ENCODE results near the gene LYPD8. TPM values are rescaled to one million over a fixed set of nuclear protein-coding genes. Genes with fewer than 3 reads are reported as not detected.
A peak's percentile ranks its signal among the peaks of the same experiment; 100 is the strongest.

The LYPD8 gene
- total and polyA plus RNA-seq, 9 of the 15 experiments (the other 6 are each of a cell fraction or from before 2014, with no cell fraction given) = 0.50 to 2.1 (median 1.3) TPM

DNA sequence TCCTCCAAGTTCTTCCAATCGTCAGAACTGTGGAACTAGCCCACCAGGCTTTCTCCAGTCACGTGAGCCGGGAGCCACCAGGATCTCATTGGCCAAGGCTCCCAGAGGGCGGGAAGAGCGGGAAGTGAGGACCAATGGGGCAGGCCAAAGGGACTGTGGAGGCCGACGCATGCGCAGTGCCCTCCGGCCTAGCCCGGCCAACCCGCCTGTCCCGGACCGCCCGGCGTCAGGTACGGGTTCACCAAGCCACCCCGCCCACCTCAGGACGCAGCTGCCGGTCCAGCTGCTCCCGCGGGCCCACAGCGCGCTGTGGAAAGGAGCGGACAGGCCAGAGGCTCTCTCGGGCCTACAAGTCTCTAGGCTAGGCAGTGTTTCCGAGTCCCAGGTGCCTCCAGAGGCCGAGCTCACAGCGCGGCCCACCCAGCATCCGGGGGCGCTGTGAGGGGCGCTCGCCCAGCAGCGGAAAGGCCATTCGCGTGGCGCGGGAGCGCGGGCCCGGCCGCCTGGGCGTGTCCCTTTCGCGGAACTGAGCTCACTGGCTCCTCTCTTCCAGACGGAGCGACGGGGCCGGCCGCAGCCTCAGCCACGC is 63.9 kb downstream of the LYPD8 start (continued):
- TF ChIP-seq, protein P1, sequence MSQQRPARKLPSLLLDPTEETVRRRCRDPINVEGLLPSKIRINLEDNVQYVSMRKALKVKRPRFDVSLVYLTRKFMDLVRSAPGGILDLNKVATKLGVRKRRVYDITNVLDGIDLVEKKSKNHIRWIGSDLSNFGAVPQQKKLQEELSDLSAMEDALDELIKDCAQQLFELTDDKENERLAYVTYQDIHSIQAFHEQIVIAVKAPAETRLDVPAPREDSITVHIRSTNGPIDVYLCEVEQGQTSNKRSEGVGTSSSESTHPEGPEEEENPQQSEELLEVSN (IDR thresholded peaks at IDR 0.05; ENCODE audit: borderline replicate concordance in 1 of 2, extremely low read depth in 1 of 2, insufficient read depth in 1 of 2, insufficient read length in 1 of 2, low read depth in 1 of 2, low read length in 1 of 2, poor library complexity in 1 of 2, severe bottlenecking in 1 of 2) = peak; percentile 94 to 96
- TF ChIP-seq COPS2 (conservative IDR thresholded peaks at IDR 0.05) (no peak), NEUROD1 (IDR thresholded peaks at IDR 0.05; ENCODE audit: borderline replicate concordance, low read depth, low read length, partially characterized antibody) (no peak), ZEB2 (IDR thresholded peaks at IDR 0.05) (no peak), KLF1 (tag; IDR thresholded peaks at IDR 0.05) (0 out of 2 replicates have a peak, but pooled peaks have one; percentile 38), NR2F6 (CRISPR knock-in tag; IDR thresholded peaks at IDR 0.05) (no peak), RBBP5 (IDR thresholded peaks at IDR 0.05; ENCODE audit: borderline replicate concordance, insufficient read depth, low read length, poor library complexity, severe bottlenecking) (no peak), MYC (IDR thresholded peaks at IDR 0.05; ENCODE audit: low read depth, low read length) (no peak), MYC (CRISPR knock-in tag; IDR thresholded peaks at IDR 0.05; ENCODE audit: borderline replicate concordance, low read depth) (no peak), CBX8 (IDR thresholded peaks at IDR 0.05; ENCODE audit: borderline replicate concordance, extremely low read depth, low read depth, low read length, poor library complexity, severe bottlenecking) (no peak), GTF2F1 (IDR thresholded peaks at IDR 0.05; ENCODE audit: low read depth, low read length) (no peak), SRSF1 (IDR thresholded peaks at IDR 0.05; ENCODE audit: low read depth, low read length) (no peak), ZBTB1 (CRISPR knock-in tag; IDR thresholded peaks at IDR 0.05; ENCODE audit: borderline replicate concordance, low read depth) (no peak; the same call in 1 of the 2 replicates), TCF7 (IDR thresholded peaks at IDR 0.05; ENCODE audit: borderline replicate concordance) (no peak), THRA (IDR thresholded peaks at IDR 0.05) (no peak), ZBTB33 (CRISPR knock-in tag; IDR thresholded peaks at IDR 0.05) (peak; percentile 52; the same call in 1 of the 2 replicates), MBD2 (IDR thresholded peaks at IDR 0.05; ENCODE audit: borderline replicate concordance, low read depth) (no peak; the same call in 1 of the 2 replicates), SMARCE1 (IDR thresholded peaks at IDR 0.05) (no peak)
- TF ChIP-seq, protein P2, sequence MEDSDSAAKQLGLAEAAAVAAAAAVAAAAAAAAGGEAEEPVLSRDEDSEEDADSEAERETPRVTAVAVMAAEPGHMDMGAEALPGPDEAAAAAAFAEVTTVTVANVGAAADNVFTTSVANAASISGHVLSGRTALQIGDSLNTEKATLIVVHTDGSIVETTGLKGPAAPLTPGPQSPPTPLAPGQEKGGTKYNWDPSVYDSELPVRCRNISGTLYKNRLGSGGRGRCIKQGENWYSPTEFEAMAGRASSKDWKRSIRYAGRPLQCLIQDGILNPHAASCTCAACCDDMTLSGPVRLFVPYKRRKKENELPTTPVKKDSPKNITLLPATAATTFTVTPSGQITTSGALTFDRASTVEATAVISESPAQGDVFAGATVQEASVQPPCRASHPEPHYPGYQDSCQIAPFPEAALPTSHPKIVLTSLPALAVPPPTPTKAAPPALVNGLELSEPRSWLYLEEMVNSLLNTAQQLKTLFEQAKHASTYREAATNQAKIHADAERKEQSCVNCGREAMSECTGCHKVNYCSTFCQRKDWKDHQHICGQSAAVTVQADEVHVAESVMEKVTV (CRISPR knock-in tag; IDR thresholded peaks at IDR 0.05) = no peak
- TF ChIP-seq, protein P3, sequence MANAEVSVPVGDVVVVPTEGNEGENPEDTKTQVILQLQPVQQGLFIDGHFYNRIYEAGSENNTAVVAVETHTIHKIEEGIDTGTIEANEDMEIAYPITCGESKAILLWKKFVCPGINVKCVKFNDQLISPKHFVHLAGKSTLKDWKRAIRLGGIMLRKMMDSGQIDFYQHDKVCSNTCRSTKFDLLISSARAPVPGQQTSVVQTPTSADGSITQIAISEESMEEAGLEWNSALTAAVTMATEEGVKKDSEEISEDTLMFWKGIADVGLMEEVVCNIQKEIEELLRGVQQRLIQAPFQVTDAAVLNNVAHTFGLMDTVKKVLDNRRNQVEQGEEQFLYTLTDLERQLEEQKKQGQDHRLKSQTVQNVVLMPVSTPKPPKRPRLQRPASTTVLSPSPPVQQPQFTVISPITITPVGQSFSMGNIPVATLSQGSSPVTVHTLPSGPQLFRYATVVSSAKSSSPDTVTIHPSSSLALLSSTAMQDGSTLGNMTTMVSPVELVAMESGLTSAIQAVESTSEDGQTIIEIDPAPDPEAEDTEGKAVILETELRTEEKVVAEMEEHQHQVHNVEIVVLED (CRISPR knock-in tag; IDR thresholded peaks at IDR 0.05) = no peak

Measured in K562 (cell line).